Endodermal cell (in vitro differentiated cells): Measurements from ENCODE around the gene DLGAP1. TPM values are rescaled to one million over a fixed set of nuclear protein-coding genes. Genes with fewer than 3 reads are reported as not detected.

Experiments used
- DNase-seq: peaks from one replicate; pipeline ENCODE4 v3.0.0-alpha.2; 2017
- H3K27ac ChIP-seq: 2 replicates; pipeline ENCODE4 v1.5.1; 2013; ENCODE audit warnings: mild to moderate bottlenecking, low read depth, low read length, moderate library complexity
- H3K27me3 ChIP-seq: 2 replicates; pipeline ENCODE4 v1.6.1; 2013; ENCODE audit warnings: mild to moderate bottlenecking, low read length, moderate library complexity; ENCODE audit not compliant: insufficient read depth, control insufficient read depth, poor library complexity, severe bottlenecking
- H3K36me3 ChIP-seq: 2 replicates; pipeline ENCODE4 v1.7.0; 2013; ENCODE audit warnings: mild to moderate bottlenecking, low read length, moderate library complexity; ENCODE audit not compliant: control insufficient read depth, insufficient read depth
- H3K4me1 ChIP-seq: one replicate; pipeline ENCODE4 v1.7.0; 2013; ENCODE audit warnings: low read length; ENCODE audit not compliant: control insufficient read depth, insufficient read depth
- H3K4me3 ChIP-seq: 2 replicates; pipeline ENCODE4 v1.5.1; 2013; ENCODE audit warnings: mild to moderate bottlenecking, low read length, moderate library complexity
- H3K9ac ChIP-seq: 2 replicates; pipeline ENCODE4 v1.6.1; 2013; ENCODE audit warnings: mild to moderate bottlenecking, low read length, moderate library complexity; ENCODE audit not compliant: poor library complexity, severe bottlenecking; ENCODE audit errors: extremely low read depth
- H3K9me3 ChIP-seq: 2 replicates; pipeline ENCODE4 v1.6.1; 2013; ENCODE audit warnings: mild to moderate bottlenecking, low read length, moderate library complexity; ENCODE audit not compliant: control insufficient read depth
- H3K27ac Mint-ChIP-seq: 2 replicates; pipeline ENCODE4 v1.8.0; 2020; ENCODE audit warnings: mixed read lengths
- H3K27me3 Mint-ChIP-seq: 2 replicates; pipeline ENCODE4 v1.8.0; 2021; ENCODE audit warnings: mild to moderate bottlenecking, mixed read lengths; ENCODE audit not compliant: insufficient read depth
- H3K36me3 Mint-ChIP-seq: 2 replicates; pipeline ENCODE4 v1.8.0; 2020; ENCODE audit warnings: low read depth, mixed read lengths
- H3K4me1 Mint-ChIP-seq: 2 replicates; pipeline ENCODE4 v1.8.0; 2020; ENCODE audit warnings: mixed read lengths
- H3K4me3 Mint-ChIP-seq: 2 replicates; pipeline ENCODE4 v1.8.0; 2020; ENCODE audit warnings: mild to moderate bottlenecking, moderate library complexity, mixed read lengths
- H3K9me3 Mint-ChIP-seq: 2 replicates; pipeline ENCODE4 v1.8.0; 2020; ENCODE audit warnings: mild to moderate bottlenecking, mixed read lengths
- WGBS, 2 experiments: methylation state at CpG; one replicate each; pipeline versions ENCODE4 v1.1.5 to v1.1.7; 2013; ENCODE audit warnings: missing lambda C conversion rate in 2 of 2, mixed read lengths in 1 of 2; ENCODE audit not compliant: insufficient coverage in 1 of 2, insufficient read length in 1 of 2; 5-methylcytosine and 5-hydroxymethylcytosine counted together
- total RNA-seq, 2 donors: library from RNA; stranded (reverse); fragmentation: NEBNext Ultra II Directional in 1 of 2; extraction: Animal tissue kit (Norgen Biotek cat#: 25700) in 1 of 2; gene quantifications; 2 replicates in 1 of 2; 3 replicates in 1 of 2; pipeline ENCODE4 v1.2.1, GENCODE V29; 2021
- TF ChIP-seq, protein P1 (sequence below): fragments of 200-600 bp; sonication (generic); conservative IDR thresholded peaks from 2 replicates; pipeline ENCODE4 v1.5.0; 2021; ENCODE audit warnings: antibody characterized with exemption, mild to moderate bottlenecking

DLGAP1 gene
- total RNA-seq, 2 donors from 2014 or later = 11.5 to 21.5 TPM

DNA sequence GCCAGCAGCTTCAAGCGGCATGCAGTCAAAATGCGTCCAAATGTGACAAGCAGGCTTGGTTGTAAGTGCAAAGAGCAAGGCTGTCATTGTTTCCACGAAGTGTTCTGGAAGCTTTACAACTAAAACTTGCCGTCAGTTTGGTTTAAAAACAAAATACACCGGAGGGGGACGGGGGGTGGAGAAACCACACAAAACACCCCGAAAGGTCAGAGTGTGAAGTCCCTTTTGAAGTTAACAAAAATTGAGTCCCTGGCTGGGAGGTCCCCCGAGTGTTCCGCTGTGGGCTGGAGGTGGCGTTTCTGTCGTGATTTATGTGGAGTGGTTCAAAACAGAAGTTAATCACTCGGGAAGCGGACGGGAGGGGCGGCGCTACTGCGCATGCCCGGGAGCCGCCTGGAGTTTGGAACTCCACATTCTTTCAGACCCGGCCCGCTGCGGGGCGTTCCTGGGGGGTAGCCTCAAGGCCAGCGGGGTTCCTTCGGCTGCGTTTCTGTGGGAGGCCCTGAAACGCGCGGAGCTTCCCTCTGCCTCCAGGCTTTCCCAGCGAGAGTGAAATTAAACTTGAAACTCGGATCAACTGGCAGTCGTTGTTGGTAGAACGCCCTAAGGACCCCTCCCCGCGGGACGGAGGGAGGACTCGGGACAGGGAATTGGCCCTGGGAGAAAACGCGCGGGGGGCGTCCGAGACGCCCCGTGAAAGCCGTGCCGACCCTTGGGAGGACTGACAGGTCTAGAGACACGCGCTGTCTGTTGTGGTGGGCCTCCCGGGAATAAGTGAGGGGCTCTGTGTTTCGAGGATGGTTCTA is 1003.7 kb downstream of the DLGAP1 start:
- Histone ChIP-seq H3K9ac (peak overlapping the region; percentile 99), H3K36me3 (peaks cover 23% of the 10 kb centered on the region), H3K4me3 (peak overlapping the region; percentile 100), H3K9me3 (no peaks in the 10 kb centered on the region), H3K27ac (peak overlapping the region; percentile 96), H3K27me3 (no peaks in the 10 kb centered on the region), H3K4me1 (peaks cover 22% of the 10 kb centered on the region)
- peak; percentile 93 for DNase-seq
- H3K4me3 Mint-ChIP-seq = peak overlapping the region; percentile 100
- TF ChIP-seq, protein P1, sequence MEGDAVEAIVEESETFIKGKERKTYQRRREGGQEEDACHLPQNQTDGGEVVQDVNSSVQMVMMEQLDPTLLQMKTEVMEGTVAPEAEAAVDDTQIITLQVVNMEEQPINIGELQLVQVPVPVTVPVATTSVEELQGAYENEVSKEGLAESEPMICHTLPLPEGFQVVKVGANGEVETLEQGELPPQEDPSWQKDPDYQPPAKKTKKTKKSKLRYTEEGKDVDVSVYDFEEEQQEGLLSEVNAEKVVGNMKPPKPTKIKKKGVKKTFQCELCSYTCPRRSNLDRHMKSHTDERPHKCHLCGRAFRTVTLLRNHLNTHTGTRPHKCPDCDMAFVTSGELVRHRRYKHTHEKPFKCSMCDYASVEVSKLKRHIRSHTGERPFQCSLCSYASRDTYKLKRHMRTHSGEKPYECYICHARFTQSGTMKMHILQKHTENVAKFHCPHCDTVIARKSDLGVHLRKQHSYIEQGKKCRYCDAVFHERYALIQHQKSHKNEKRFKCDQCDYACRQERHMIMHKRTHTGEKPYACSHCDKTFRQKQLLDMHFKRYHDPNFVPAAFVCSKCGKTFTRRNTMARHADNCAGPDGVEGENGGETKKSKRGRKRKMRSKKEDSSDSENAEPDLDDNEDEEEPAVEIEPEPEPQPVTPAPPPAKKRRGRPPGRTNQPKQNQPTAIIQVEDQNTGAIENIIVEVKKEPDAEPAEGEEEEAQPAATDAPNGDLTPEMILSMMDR = no peak
- H3K27me3 Mint-ChIP-seq = no peaks in the 10 kb centered on the region
- peak overlapping the region; percentile 96 for H3K27ac Mint-ChIP-seq
- H3K4me1 Mint-ChIP-seq = peaks cover 29% of the 10 kb centered on the region
- no peaks in the 10 kb centered on the region for H3K9me3 Mint-ChIP-seq
- H3K36me3 Mint-ChIP-seq = peaks cover 59% of the 10 kb centered on the region
- WGBS, 2 experiments = 0 to 1% methylated on average over 34 to 50 of the region's 50 CpGs

DNA sequence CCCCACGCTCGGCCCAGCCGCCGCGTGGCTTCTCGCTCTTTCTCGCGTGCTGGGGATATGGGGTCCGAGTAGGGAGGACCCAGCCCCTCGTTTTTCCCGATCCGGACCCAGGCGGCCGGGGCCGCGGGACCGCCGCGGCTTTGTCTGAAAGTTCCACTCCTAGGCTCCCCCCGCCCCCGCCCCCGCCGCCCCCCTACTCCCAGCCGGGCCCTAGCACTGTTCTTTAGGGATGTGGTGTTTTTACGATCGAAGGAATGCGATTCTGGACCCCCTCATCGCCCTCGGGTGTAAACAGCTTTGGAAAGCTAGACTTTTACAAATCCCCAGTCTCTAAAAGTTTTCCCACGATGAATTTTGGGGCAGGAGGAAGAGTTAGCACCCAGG is 1004.3 kb downstream of the DLGAP1 start:
- 0% methylated on average over 1 to 15 of the region's 30 CpGs for WGBS, 2 experiments
- Mint-ChIP-seq H3K27me3 (no peaks in the 10 kb centered on the region), H3K27ac (peak overlapping the region; percentile 96), H3K9me3 (no peaks in the 10 kb centered on the region), H3K4me1 (peaks cover 28% of the 10 kb centered on the region), H3K36me3 (peaks cover 53% of the 10 kb centered on the region), H3K4me3 (peak overlapping the region; percentile 100)
- H3K27ac ChIP-seq = peak overlapping the region; percentile 96
- peak overlapping the region; percentile 100 for H3K4me3 ChIP-seq
- H3K4me1 ChIP-seq = peaks cover 19% of the 10 kb centered on the region
- no peaks in the 10 kb centered on the region for H3K9me3 ChIP-seq
- no peak for DNase-seq
- TF ChIP-seq, protein P1 = no peak
- no peaks in the 10 kb centered on the region for H3K27me3 ChIP-seq
- H3K9ac ChIP-seq = peak overlapping the region; percentile 99
- peaks cover 17% of the 10 kb centered on the region for H3K36me3 ChIP-seq

DNA sequence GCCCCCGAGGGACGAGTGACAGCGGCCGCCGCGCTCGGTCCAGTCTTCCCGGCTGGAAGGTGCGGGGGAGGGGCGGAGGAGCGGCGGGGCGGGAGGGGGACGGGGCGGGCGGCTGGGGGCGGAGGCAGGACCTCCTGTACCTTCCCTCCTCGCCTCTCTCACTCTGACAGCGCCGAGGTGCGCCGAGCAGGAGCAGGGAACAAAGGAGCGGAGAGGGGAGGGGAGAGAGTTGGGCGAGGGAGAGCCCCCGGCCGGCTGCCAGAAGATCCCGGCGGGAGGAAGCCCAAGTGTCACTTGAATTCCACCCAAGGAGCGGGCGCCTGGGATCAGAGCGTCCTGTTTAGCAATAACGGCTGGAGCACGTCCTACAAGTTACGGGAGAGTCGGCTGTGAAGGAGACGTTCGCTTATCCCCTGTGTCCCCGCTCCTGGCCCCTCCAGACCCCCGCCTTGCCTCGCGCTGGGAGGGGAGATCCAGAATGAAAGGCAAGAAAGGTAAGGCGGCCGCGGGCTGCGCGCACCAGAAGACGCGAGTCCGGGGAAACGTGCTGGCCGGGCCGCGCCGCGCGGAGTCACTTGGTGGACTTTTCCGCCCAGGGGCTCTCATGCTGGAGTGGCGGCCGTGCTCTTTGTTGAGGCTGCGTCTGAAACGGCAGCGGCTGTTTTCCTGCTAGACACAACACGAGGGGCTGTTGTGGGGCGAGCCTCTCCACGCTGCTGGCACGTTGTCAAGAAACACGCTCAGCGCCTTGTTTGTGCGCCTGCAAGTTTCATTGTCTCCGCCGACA is 1004.9 kb downstream of the DLGAP1 start, which contains the start of gene TGIF1:
Gene TGIF1, plus strand, starts transcription at position 161 of the 787 bp plus-strand sequence. Its CDS starts 318 bp downstream, at position 479.
- Histone ChIP-seq H3K9me3 (no peaks in the 10 kb centered on the region), H3K36me3 (peaks cover 11% of the 10 kb centered on the region), H3K27me3 (no peaks in the 10 kb centered on the region), H3K27ac (peak within 1 kb of the TSS; percentile 100), H3K9ac (peak within 1 kb of the TSS; percentile 99), H3K4me3 (peak within 1 kb of the TSS; percentile 100), H3K4me1 (peaks cover 14% of the 10 kb centered on the region)
- no peaks in the 10 kb centered on the region for H3K27me3 Mint-ChIP-seq
- H3K9me3 Mint-ChIP-seq = no peaks in the 10 kb centered on the region
- H3K4me3 Mint-ChIP-seq = peak within 1 kb of the TSS; percentile 100
- H3K36me3 Mint-ChIP-seq = peaks cover 48% of the 10 kb centered on the region
- H3K4me1 Mint-ChIP-seq = peaks cover 26% of the 10 kb centered on the region
- DNase-seq = peak; percentile 91
- peak within 1 kb of the TSS; percentile 100 for H3K27ac Mint-ChIP-seq
- WGBS, 2 experiments = 0% methylated on average over 38 to 63 of the region's 71 CpGs
- TF ChIP-seq, protein P1 = no peak
